Upper lobe of left lung (tissue), 4 donors: ENCODE measurements around the gene RPS10.
"Not testable (repeated sequence)": the region's sequence is repeated elsewhere in the genome, so short reads cannot be mapped to it uniquely, and the experiment has no call there.

ENCODE experiments used
- CTCF ChIP-seq, 6 experiments: fragments of 450-650 bp in 4 of 6; fragments of 200-600 bp in 2 of 6; sonication (generic) in 2 of 6; IDR thresholded peaks; one replicate each; pipeline ENCODE4 v1.5.1; 2016 to 2019; ENCODE audit warnings: antibody characterized with exemption in 6 of 6
- EP300 ChIP-seq, 4 donors: sonication (generic); formaldehyde crosslinking; IDR thresholded peaks; one replicate each; pipeline ENCODE4 v1.5.1; 2017; ENCODE audit warnings: antibody characterized with exemption in 4 of 4, control low read depth in 2 of 4
- POLR2AphosphoS5 ChIP-seq, 2 donors: sonication (generic); formaldehyde crosslinking; IDR thresholded peaks; one replicate each; pipeline ENCODE4 v1.5.1; 2017; ENCODE audit warnings: antibody characterized with exemption in 2 of 2

- TF ChIP-seq CTCF, POLR2AphosphoS5, EP300 (IDR thresholded peaks at IDR 0.05): not testable (repeated sequence)
These were observed 54.0 kb downstream of the RPS10 start for GRCh38 chr6:34371865-34372264.
